Measurements from ENCODE around the gene GUK1.

The GUK1 gene

GRCh38 chr1:228143480-228144192 lies 3.6 kb downstream of the GUK1 start:
- POLR2A ChIA-PET: no interaction called here
- CTCF ChIA-PET: interaction anchor here (0.7 to 4.9 kb wide), 5 partner anchors 8 to 25 kb away, joined by 3 to 41 read pairs (median 6); partner anchors contain the start of gene IBA57

GRCh38 chr1:228144193-228144992 lies 4.3 kb downstream of the GUK1 start:
- TF ChIP-seq CTCF (IDR thresholded peaks at IDR 0.05; ENCODE audit: control extremely low read depth, extremely low read depth, low read depth, missing control alignments): no peak
- POLR2A ChIA-PET: no interaction called here
- CTCF ChIA-PET: interaction anchor here (2.0 to 4.9 kb wide), 2 partner anchors 10 to 21 kb away, joined by 5 to 41 read pairs; partner anchors contain the start of gene IBA57
- DNase-seq (ENCODE audit: extremely low spot score): peak; percentile 10

More at GRCh38 chr1:228143480-228144192, 3.6 kb downstream of the GUK1 start:
- DNase-seq (ENCODE audit: extremely low spot score): peak; percentile 11
- no peak for TF ChIP-seq CTCF (IDR thresholded peaks at IDR 0.05; ENCODE audit: control extremely low read depth, extremely low read depth, low read depth, missing control alignments)

- DNase-seq (ENCODE audit: extremely low spot score): no peak
- ChIA-PET CTCF (interaction anchor here (4.9 kb wide), 1 partner anchor 20 kb away, joined by 41 read pairs; the partner anchor contains the start of gene IBA57), POLR2A (no interaction called here)
- TF ChIP-seq CTCF (IDR thresholded peaks at IDR 0.05; ENCODE audit: control extremely low read depth, extremely low read depth, low read depth, missing control alignments): no peak
Measured at GRCh38 chr1:228144993-228145343, 4.9 kb downstream of the GUK1 start.

- peak; percentile 7 for DNase-seq (ENCODE audit: extremely low spot score)
- POLR2A ChIA-PET: no interaction called here
- TF ChIP-seq CTCF (IDR thresholded peaks at IDR 0.05; ENCODE audit: control extremely low read depth, extremely low read depth, low read depth, missing control alignments): no peak
- CTCF ChIA-PET: interaction anchor here (1.0 to 4.9 kb wide), 2 partner anchors 14 to 20 kb away, joined by 3 to 41 read pairs; partner anchors contain the start of gene IBA57
Measured at GRCh38 chr1:228145463-228146416, 5.7 kb downstream of the GUK1 start.

GRCh38 chr1:228146417-228147150 lies 6.5 kb downstream of the GUK1 start:
- CTCF ChIA-PET: interaction anchor here (0.8 to 4.9 kb wide), 3 partner anchors 15 to 19 kb away, joined by 3 to 41 read pairs (median 3); partner anchors contain the start of gene IBA57
- no peak for TF ChIP-seq CTCF (IDR thresholded peaks at IDR 0.05; ENCODE audit: control extremely low read depth, extremely low read depth, low read depth, missing control alignments)
- peak; percentile 12 for DNase-seq (ENCODE audit: extremely low spot score)
- POLR2A ChIA-PET: no interaction called here
